CD4-positive, alpha-beta T cell (primary cell): ENCODE results near the gene ALDOA. TPM values are rescaled to one million over a fixed set of nuclear protein-coding genes. Genes with fewer than 3 reads are reported as not detected.

Source experiments
- ATAC-seq: fragments of 200-7000 bp; cut with Tn5 transposase; one replicate; pipeline ENCODE4 v1.10.0; 2022; ENCODE audit warnings: mild to moderate bottlenecking; ENCODE audit not compliant: poor library complexity
- CTCF ChIA-PET: fragments of 350-600 bp; sonication (Branson Sonifier 250); formaldehyde crosslinking; loops from one replicate; lab custom pipeline; 2021; ENCODE audit warnings: antibody characterized with exemption, inconsistent platforms; lab: Charles Lee
- POLR2A ChIA-PET: fragments of 350-600 bp; sonication (Branson Sonifier 250); formaldehyde crosslinking; loops from one replicate; lab custom pipeline; 2021; ENCODE audit warnings: antibody characterized with exemption, inconsistent platforms; lab: Charles Lee
- DNase-seq, 14 experiments: peaks; one replicate each; pipeline ENCODE4 v3.0.0-alpha.2; 2013 to 2020; ENCODE audit warnings: mixed read lengths in 2 of 14
- H3K27ac ChIP-seq, 2 donors: one replicate each; pipeline versions ENCODE4 v1.5.1 to v1.7.0; 2013; ENCODE audit warnings: low read length in 2 of 2, low read depth in 1 of 2, mild to moderate bottlenecking in 1 of 2
- H3K27me3 ChIP-seq, 2 experiments: 1 replicate in 1 of 2; 2 replicates in 1 of 2; pipeline versions ENCODE4 v1.6.1 to v1.7.0; 2013; ENCODE audit warnings: low read length in 2 of 2, control low read depth in 1 of 2, mild to moderate bottlenecking in 1 of 2, moderate library complexity in 1 of 2; ENCODE audit not compliant: insufficient read depth in 2 of 2, control insufficient read depth in 1 of 2
- H3K36me3 ChIP-seq: one replicate; pipeline ENCODE4 v1.6.1; 2013; ENCODE audit warnings: low read length, control low read depth; ENCODE audit not compliant: insufficient read depth
- H3K4me1 ChIP-seq: one replicate; pipeline ENCODE4 v1.6.1; 2013; ENCODE audit warnings: low read length, control low read depth; ENCODE audit not compliant: insufficient read depth
- H3K4me3 ChIP-seq: one replicate; pipeline ENCODE4 v1.5.1; 2013; ENCODE audit warnings: mild to moderate bottlenecking, low read length, moderate library complexity
- H3K9me3 ChIP-seq, 2 experiments: 1 replicate in 1 of 2; 2 replicates in 1 of 2; pipeline versions ENCODE4 v1.6.1 to v1.7.0; 2013; ENCODE audit warnings: low read length in 2 of 2, mild to moderate bottlenecking in 2 of 2, control low read depth in 1 of 2, moderate library complexity in 1 of 2; ENCODE audit not compliant: control insufficient read depth in 1 of 2, insufficient read depth in 1 of 2
- H3K27ac Mint-ChIP-seq: one replicate; pipeline ENCODE4 v1.8.0; 2020; ENCODE audit warnings: mixed read lengths
- H3K27me3 Mint-ChIP-seq: one replicate; pipeline ENCODE4 v1.8.0; 2021; ENCODE audit warnings: mixed read lengths
- H3K36me3 Mint-ChIP-seq: one replicate; pipeline ENCODE4 v1.8.0; 2021; ENCODE audit warnings: low read depth, mixed read lengths
- H3K4me1 Mint-ChIP-seq: one replicate; pipeline ENCODE4 v1.8.0; 2021; ENCODE audit warnings: low read depth, mixed read lengths
- H3K4me3 Mint-ChIP-seq: one replicate; pipeline ENCODE4 v1.8.0; 2020; ENCODE audit warnings: mild to moderate bottlenecking, mixed read lengths
- H3K9me3 Mint-ChIP-seq: one replicate; pipeline ENCODE4 v1.8.0; 2020; ENCODE audit warnings: mixed read lengths
- intact Hi-C, 2 experiments: fragments of 100-400 bp; cut with DNase I in 1 of 2; cut with micrococcal nuclease in 1 of 2; formaldehyde crosslinking; loops; one replicate each; pipeline versions ENCODE4 v1.15.1 to v1.9.0; 2023 to 2025; cut with DNase I, micrococcal nuclease
- total RNA-seq, 174 experiments: library from RNA in 2 of 174; stranded (reverse) in 2 of 174; gene quantifications; one replicate each; pipeline ENCODE4 v1.2.3 and lab custom pipeline; 2021 to 2026
- TF ChIP-seq, protein P1 (sequence below): fragments of 200-600 bp; IDR thresholded peaks from one replicate; pipeline ENCODE4 v1.8.0; 2022; ENCODE audit warnings: antibody characterized with exemption, mild to moderate bottlenecking

ALDOA gene
- total RNA-seq, 2 experiments from 2014 or later, result 390 to 396 TPM

DNA sequence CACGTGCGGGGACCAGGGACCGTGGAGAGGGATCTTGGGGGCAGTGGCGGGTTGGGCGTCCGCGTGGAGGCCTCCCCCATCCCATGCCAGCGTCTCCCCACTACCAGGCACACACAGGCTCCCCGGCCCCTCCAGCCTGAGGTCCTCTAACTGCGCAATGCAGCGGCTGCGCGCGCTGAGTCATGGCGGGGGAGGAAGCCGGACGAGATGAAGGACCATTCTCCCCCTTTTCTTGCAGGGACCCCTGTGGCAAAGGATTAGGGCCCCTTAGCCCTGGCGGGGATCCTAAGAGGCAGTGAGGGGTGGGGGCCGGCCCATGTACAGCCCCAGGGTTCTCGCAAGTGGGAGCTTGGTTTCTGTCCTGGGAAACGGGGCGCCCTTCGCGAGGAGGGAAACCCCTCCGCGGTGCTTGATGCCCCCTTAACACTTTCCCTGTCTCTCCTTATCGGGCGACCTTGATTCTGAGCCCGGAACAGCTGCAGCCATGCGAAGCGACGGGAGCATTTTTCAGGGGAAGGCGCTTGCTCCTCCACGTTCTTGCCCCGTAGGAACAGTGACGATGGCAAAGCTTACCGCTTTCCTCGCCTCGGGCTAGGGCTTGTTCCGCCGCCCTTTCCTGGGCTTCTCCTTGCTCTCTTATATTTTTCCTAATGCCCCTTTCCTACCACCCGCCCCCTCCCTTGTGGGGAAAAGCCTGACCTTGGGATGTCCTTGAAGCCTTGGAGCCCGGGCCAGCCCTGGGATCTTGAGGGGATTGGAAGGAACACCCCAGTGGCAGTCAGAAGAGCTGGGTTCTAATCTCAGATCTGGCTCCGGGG lies 592 bp downstream of the ALDOA start:
- ChIA-PET CTCF (interaction anchor here (0.6 to 5.0 kb wide), 6 partner anchors 11 to 304 kb away, joined by 3 to 26 read pairs (median 4); partner anchors contain the start of genes KIF22, TBC1D10B and TBX6), POLR2A (interaction anchor here (0.5 to 7.2 kb wide), 43 partner anchors 9 to 1244 kb away, joined by 3 to 118 read pairs (median 4); partner anchors contain the start of genes ATXN2L, CD2BP2, CORO1A and DCTPP1)
- H3K27ac Mint-ChIP-seq, result peak overlapping the region; percentile 96
- DNase-seq (peak in 8 of 14 experiments; percentile 18 to 65 (median 32)), ATAC-seq (no peak)
- intact Hi-C loops, result loop anchor here (1.0 to 10.0 kb wide), 8 partner anchors 9 to 569 kb away; partner anchors contain the start of genes GDPD3 (in 1 of the 2), MAPK3 (in 1 of the 2), MAZ (in 1 of the 2) and PPP4C (in 1 of the 2)
- peaks cover 68% of the 10 kb centered on the region for H3K36me3 Mint-ChIP-seq
- no peaks in the 10 kb centered on the region for H3K27me3 Mint-ChIP-seq
- no peaks in the 10 kb centered on the region for H3K9me3 Mint-ChIP-seq
- H3K9me3 ChIP-seq, result peaks cover 0 to 4% of the 10 kb centered on the region in 2 experiments
- H3K36me3 ChIP-seq, result peaks cover 45% of the 10 kb centered on the region
- H3K4me1 ChIP-seq, result peaks cover 64% of the 10 kb centered on the region
- peak overlapping the region; percentile 100 for H3K4me3 ChIP-seq
- H3K4me3 Mint-ChIP-seq, result peak overlapping the region; percentile 100
- peaks cover 43% of the 10 kb centered on the region for H3K4me1 Mint-ChIP-seq
- peak overlapping the region; percentile 87 to 92 for H3K27ac ChIP-seq
- H3K27me3 ChIP-seq, result no peaks in the 10 kb centered on the region
- TF ChIP-seq, protein P1, sequence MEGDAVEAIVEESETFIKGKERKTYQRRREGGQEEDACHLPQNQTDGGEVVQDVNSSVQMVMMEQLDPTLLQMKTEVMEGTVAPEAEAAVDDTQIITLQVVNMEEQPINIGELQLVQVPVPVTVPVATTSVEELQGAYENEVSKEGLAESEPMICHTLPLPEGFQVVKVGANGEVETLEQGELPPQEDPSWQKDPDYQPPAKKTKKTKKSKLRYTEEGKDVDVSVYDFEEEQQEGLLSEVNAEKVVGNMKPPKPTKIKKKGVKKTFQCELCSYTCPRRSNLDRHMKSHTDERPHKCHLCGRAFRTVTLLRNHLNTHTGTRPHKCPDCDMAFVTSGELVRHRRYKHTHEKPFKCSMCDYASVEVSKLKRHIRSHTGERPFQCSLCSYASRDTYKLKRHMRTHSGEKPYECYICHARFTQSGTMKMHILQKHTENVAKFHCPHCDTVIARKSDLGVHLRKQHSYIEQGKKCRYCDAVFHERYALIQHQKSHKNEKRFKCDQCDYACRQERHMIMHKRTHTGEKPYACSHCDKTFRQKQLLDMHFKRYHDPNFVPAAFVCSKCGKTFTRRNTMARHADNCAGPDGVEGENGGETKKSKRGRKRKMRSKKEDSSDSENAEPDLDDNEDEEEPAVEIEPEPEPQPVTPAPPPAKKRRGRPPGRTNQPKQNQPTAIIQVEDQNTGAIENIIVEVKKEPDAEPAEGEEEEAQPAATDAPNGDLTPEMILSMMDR, result no peak

DNA sequence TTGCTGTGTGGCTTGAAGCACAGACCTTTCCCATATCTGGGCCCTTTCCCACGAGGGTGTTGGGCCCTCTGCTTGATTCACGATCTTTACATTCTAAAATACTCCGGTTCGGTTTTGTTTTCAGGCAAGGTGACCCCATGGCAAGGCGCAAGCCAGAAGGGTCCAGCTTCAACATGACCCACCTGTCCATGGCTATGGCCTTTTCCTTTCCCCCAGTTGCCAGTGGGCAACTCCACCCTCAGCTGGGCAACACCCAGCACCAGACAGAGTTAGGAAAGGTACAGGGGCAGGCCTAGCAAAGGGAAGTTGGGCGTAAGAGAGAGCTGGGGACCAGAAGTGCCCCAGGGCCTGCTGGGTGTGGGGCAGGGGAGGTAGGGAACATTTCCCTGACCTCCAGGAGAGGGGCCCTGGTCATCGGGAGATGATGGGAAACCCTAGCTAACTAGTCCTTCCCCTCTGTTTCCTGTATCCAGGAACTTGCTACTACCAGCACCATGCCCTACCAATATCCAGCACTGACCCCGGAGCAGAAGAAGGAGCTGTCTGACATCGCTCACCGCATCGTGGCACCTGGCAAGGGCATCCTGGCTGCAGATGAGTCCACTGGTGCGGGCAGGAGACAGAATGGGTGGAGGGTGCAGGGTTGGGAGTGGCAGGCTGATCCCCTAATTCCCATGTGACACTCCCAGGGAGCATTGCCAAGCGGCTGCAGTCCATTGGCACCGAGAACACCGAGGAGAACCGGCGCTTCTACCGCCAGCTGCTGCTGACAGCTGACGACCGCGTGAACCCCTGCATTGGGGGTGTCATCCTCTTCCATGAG lies 1.4 kb downstream of the ALDOA start:
- Mint-ChIP-seq H3K4me1 (peaks cover 43% of the 10 kb centered on the region), H3K4me3 (peak overlapping the region; percentile 100)

More for the DNA sequence above, 1.4 kb downstream of the ALDOA start:
- no peak for ATAC-seq
- no peak for DNase-seq
- Mint-ChIP-seq H3K27ac (peak overlapping the region; percentile 96), H3K27me3 (no peaks in the 10 kb centered on the region), H3K36me3 (peaks cover 76% of the 10 kb centered on the region), H3K9me3 (no peaks in the 10 kb centered on the region)
- H3K27me3 ChIP-seq, result no peaks in the 10 kb centered on the region
- POLR2A ChIA-PET, result interaction anchor here (0.5 to 7.2 kb wide), 13 partner anchors 9 to 681 kb away, joined by 3 to 118 read pairs (median 16); partner anchors contain the start of genes CORO1A, PHKG2, PPP4C and TBC1D10B
- H3K27ac ChIP-seq, result peak overlapping the region; percentile 87 to 92
- peaks cover 0 to 4% of the 10 kb centered on the region in 2 experiments for H3K9me3 ChIP-seq
- peak overlapping the region; percentile 100 for H3K4me3 ChIP-seq
- CTCF ChIA-PET, result interaction anchor here (0.6 to 5.0 kb wide), 4 partner anchors 12 to 304 kb away, joined by 3 to 26 read pairs (median 5); partner anchors contain the start of genes TBC1D10B and TBX6
- peaks cover 64% of the 10 kb centered on the region for H3K4me1 ChIP-seq
- intact Hi-C loops, result loop anchor here (5.0 to 10.0 kb wide), 5 partner anchors 48 to 568 kb away; partner anchors contain the start of genes GDPD3 (in 1 of the 2), MAZ (in 1 of the 2) and ZNF771 (in 1 of the 2)
- peaks cover 53% of the 10 kb centered on the region for H3K36me3 ChIP-seq
- TF ChIP-seq, protein P1, result no peak
